22Rv1 (cell line): ENCODE data around the gene SH2D3C.

Experiments
- ZFX ChIP-seq: fragments of 450-650 bp; IDR thresholded peaks from 2 replicates; pipeline ENCODE4 v1.6.1; 2017; ENCODE audit warnings: antibody characterized with exemption, borderline replicate concordance
- TF ChIP-seq, protein P1 (sequence below): fragments of 450-650 bp; IDR thresholded peaks from 2 replicates; pipeline ENCODE4 v1.5.1; 2017; ENCODE audit warnings: mild to moderate bottlenecking

DNA sequence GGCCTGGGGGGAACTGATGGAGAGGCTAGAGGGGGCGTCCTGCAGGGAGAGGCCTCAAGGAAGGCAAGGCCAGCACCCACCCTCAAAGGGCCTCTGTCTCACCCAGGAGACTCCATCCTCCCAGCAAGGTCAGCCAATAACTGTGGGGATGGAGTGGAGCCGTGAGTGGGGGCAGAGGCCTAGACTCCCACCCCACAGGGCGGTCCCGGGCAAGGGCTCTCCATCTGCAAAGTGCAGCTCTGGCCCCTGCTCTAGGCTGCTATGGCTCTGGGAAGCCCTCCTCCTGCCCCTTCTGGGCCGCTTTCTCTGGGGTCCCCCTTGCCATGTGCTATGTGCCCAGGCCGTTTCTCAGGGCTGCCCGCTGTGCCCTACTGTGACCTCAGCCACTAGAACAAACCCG, 38.3 kb upstream of the SH2D3C start:
- TF ChIP-seq, protein P1, sequence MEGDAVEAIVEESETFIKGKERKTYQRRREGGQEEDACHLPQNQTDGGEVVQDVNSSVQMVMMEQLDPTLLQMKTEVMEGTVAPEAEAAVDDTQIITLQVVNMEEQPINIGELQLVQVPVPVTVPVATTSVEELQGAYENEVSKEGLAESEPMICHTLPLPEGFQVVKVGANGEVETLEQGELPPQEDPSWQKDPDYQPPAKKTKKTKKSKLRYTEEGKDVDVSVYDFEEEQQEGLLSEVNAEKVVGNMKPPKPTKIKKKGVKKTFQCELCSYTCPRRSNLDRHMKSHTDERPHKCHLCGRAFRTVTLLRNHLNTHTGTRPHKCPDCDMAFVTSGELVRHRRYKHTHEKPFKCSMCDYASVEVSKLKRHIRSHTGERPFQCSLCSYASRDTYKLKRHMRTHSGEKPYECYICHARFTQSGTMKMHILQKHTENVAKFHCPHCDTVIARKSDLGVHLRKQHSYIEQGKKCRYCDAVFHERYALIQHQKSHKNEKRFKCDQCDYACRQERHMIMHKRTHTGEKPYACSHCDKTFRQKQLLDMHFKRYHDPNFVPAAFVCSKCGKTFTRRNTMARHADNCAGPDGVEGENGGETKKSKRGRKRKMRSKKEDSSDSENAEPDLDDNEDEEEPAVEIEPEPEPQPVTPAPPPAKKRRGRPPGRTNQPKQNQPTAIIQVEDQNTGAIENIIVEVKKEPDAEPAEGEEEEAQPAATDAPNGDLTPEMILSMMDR, result no peak
- no peak for TF ChIP-seq ZFX
